ENCODE results near the gene GRM5.
"Not testable (repeated sequence)": the region's sequence is repeated elsewhere in the genome, so short reads cannot be mapped to it uniquely, and the experiment has no call there.

- not testable (repeated sequence) for TF ChIP-seq CTCF (IDR thresholded peaks at IDR 0.05); POLR2AphosphoS5 (IDR thresholded peaks at IDR 0.05); EP300 (IDR thresholded peaks at IDR 0.05; ENCODE audit: low read depth); POLR2A (IDR thresholded peaks at IDR 0.05)
Measured at GRCh38 chr11:88961621-88962020, 104.2 kb downstream of the GRM5 start.

Data from transverse colon (tissue), 4 donors.